SU-DHL-6 (cell line): ENCODE measurements around the gene ASB12.

Experiments used
- H2AFZ ChIP-seq: fragments of 200-600 bp; sonication (generic); 2 replicates; pipeline ENCODE4 v1.6.1; 2014; ENCODE audit warnings: low read depth, mild to moderate bottlenecking, moderate library complexity, mixed read lengths, antibody characterized with exemption, low read length; ENCODE audit not compliant: severe bottlenecking
- H3F3A ChIP-seq: fragments of 200-600 bp; shearing (Covaris generic); 2 replicates; pipeline ENCODE4 v1.6.0; 2016; ENCODE audit warnings: antibody characterized with exemption, mild to moderate bottlenecking; ENCODE audit not compliant: insufficient read depth
- H3K27ac ChIP-seq: fragments of 200-600 bp; sonication (generic); 2 replicates; pipeline ENCODE4 v1.5.1; 2016; ENCODE audit warnings: low read depth, mild to moderate bottlenecking, low read length, moderate library complexity, mixed read lengths
- H3K27me3 ChIP-seq: fragments of 200-600 bp; sonication (generic), shearing (Covaris generic); 2 replicates; pipeline ENCODE4 v1.6.0; 2014; ENCODE audit warnings: mild to moderate bottlenecking, low read length
- H3K36me3 ChIP-seq: fragments of 200-600 bp; sonication (generic); 2 replicates; pipeline ENCODE4 v1.6.1; 2014; ENCODE audit warnings: mild to moderate bottlenecking, low read length, mixed read lengths
- H3K4me2 ChIP-seq: fragments of 300-600, 200-600 bp; shearing (Covaris generic), sonication (generic); 2 replicates; pipeline ENCODE4 v1.6.0; 2014; ENCODE audit warnings: low read length, low read depth, mild to moderate bottlenecking; ENCODE audit not compliant: poor library complexity, severe bottlenecking
- H3K4me3 ChIP-seq: fragments of 200-600 bp; sonication (generic); 2 replicates; pipeline ENCODE4 v1.5.1; 2014; ENCODE audit warnings: antibody characterized with exemption, low read length, mild to moderate bottlenecking, mixed read lengths; ENCODE audit not compliant: insufficient read depth, poor library complexity, severe bottlenecking
- H3K79me2 ChIP-seq: fragments of 200-600 bp; sonication (generic); 2 replicates; pipeline ENCODE4 v1.6.1; 2014; ENCODE audit warnings: mild to moderate bottlenecking, low read length, moderate library complexity; ENCODE audit not compliant: insufficient read depth
- H3K9ac ChIP-seq: fragments of 200-600 bp; sonication (generic); 2 replicates; pipeline ENCODE4 v1.7.0; 2014; ENCODE audit warnings: mild to moderate bottlenecking, low read length
- H3K9me2 ChIP-seq: fragments of 200-600 bp; sonication (generic); replicated peaks from 2 replicates; pipeline ENCODE4 v1.6.1; 2014; ENCODE audit warnings: low read length; ENCODE audit not compliant: insufficient read depth
- H3K9me3 ChIP-seq: fragments of 200-600 bp; sonication (generic); 2 replicates; pipeline ENCODE4 v1.6.1; 2014; ENCODE audit warnings: low read length, mixed read lengths; ENCODE audit not compliant: insufficient read depth
- H4K20me1 ChIP-seq: fragments of 200-600 bp; sonication (generic); 2 replicates; pipeline ENCODE4 v1.6.1; 2014; ENCODE audit warnings: low read depth, mild to moderate bottlenecking, antibody characterized with exemption, low read length, moderate library complexity, mixed read lengths
- CTCF ChIP-seq: fragments of 200-600 bp; sonication (generic); IDR thresholded peaks from one replicate; pipeline ENCODE4 v1.5.1; 2017; ENCODE audit warnings: antibody characterized with exemption, mild to moderate bottlenecking, low read length, moderate library complexity; ENCODE audit not compliant: insufficient read depth, poor library complexity, severe bottlenecking
- EZH2phosphoT487 ChIP-seq: fragments of 200-600 bp; sonication (generic), shearing (Covaris generic); conservative IDR thresholded peaks from 2 replicates; pipeline ENCODE4 v1.6.1; 2018; ENCODE audit warnings: mild to moderate bottlenecking, antibody characterized with exemption, low read length, moderate library complexity, mixed read lengths

ASB12 gene

GRCh38 chrX:64192673-64193072, 37.7 kb downstream of the ASB12 start:
- no peaks in the 10 kb centered on the region for H3K9me2 ChIP-seq
- no peaks in the 10 kb centered on the region for H4K20me1 ChIP-seq
- no peak overlapping the region for H3K27ac ChIP-seq
- H3K36me3 ChIP-seq: no peaks in the 10 kb centered on the region
- H3F3A ChIP-seq: no peaks in the 10 kb centered on the region
- H3K4me2 ChIP-seq: no peak overlapping the region
- no peaks in the 10 kb centered on the region for H3K79me2 ChIP-seq
- H3K9ac ChIP-seq: no peak overlapping the region
- H2AFZ ChIP-seq: no peak overlapping the region
- no peak for TF ChIP-seq EZH2phosphoT487
- no peak for TF ChIP-seq CTCF
- no peaks in the 10 kb centered on the region for H3K9me3 ChIP-seq
- no peak overlapping the region for H3K4me3 ChIP-seq
- H3K27me3 ChIP-seq: no peaks in the 10 kb centered on the region

- no peak overlapping the region for H3K27ac ChIP-seq
- H3K4me3 ChIP-seq: no peak overlapping the region
- H4K20me1 ChIP-seq: no peaks in the 10 kb centered on the region
- H3K36me3 ChIP-seq: no peaks in the 10 kb centered on the region
- H3K4me2 ChIP-seq: no peak overlapping the region
- H3K27me3 ChIP-seq: no peaks in the 10 kb centered on the region
- H3K9ac ChIP-seq: no peak overlapping the region
- TF ChIP-seq CTCF: no peak
- TF ChIP-seq EZH2phosphoT487: no peak
- no peaks in the 10 kb centered on the region for H3K9me2 ChIP-seq
- H2AFZ ChIP-seq: no peak overlapping the region
- H3K9me3 ChIP-seq: no peaks in the 10 kb centered on the region
- no peaks in the 10 kb centered on the region for H3K79me2 ChIP-seq
- H3F3A ChIP-seq: no peaks in the 10 kb centered on the region
These were observed 38.4 kb downstream of the ASB12 start for GRCh38 chrX:64192040-64192439.

GRCh38 chrX:64191281-64192010, 39.0 kb downstream of the ASB12 start:
- H3F3A ChIP-seq: no peaks in the 10 kb centered on the region
- H4K20me1 ChIP-seq: no peaks in the 10 kb centered on the region
- H3K4me3 ChIP-seq: no peak overlapping the region
- H3K4me2 ChIP-seq: no peak overlapping the region
- no peak overlapping the region for H2AFZ ChIP-seq
- no peak overlapping the region for H3K9ac ChIP-seq
- no peak overlapping the region for H3K27ac ChIP-seq
- H3K79me2 ChIP-seq: no peaks in the 10 kb centered on the region
- no peaks in the 10 kb centered on the region for H3K36me3 ChIP-seq
- H3K9me3 ChIP-seq: no peaks in the 10 kb centered on the region
- H3K27me3 ChIP-seq: no peaks in the 10 kb centered on the region
- H3K9me2 ChIP-seq: no peaks in the 10 kb centered on the region
- TF ChIP-seq EZH2phosphoT487 (no peak), CTCF (no peak)
